Measurements from ENCODE around the gene ZMYND12. TPM values are rescaled to one million over a fixed set of nuclear protein-coding genes. Genes with fewer than 3 reads are reported as not detected.
"Not testable (repeated sequence)": the region's sequence is repeated elsewhere in the genome, so short reads cannot be mapped to it uniquely, and the experiment has no call there.

The ZMYND12 gene
- total RNA-seq, 1 donor, result 3.3 TPM

GRCh38 chr1:42477775-42478174 lies 22.0 kb upstream of the ZMYND12 start:
- Histone ChIP-seq H3K27me3 (ENCODE audit: insufficient read depth, low read length) (no peaks in the 10 kb centered on the region), H3K79me2 (ENCODE audit: insufficient read depth, low read length) (no peaks in the 10 kb centered on the region), H3K4me1 (ENCODE audit: insufficient read depth, low read length) (no peaks in the 10 kb centered on the region), H3K9me3 (ENCODE audit: low read depth, low read length) (no peaks in the 10 kb centered on the region), H3K4me2 (ENCODE audit: insufficient read depth, low read length) (no peak overlapping the region), H2AFZ (ENCODE audit: low read length) (no peak overlapping the region), H3K27ac (ENCODE audit: low read depth, low read length) (no peak overlapping the region), H3K4me3 (ENCODE audit: insufficient read depth, low read length) (no peak overlapping the region), H3K36me3 (ENCODE audit: insufficient read depth, low read length) (no peaks in the 10 kb centered on the region), H4K20me1 (ENCODE audit: insufficient read depth, low read length) (no peaks in the 10 kb centered on the region)
- DNase-seq (ENCODE audit: insufficient read length, low spot score, missing footprints), result no peak
- no peak for TF ChIP-seq CTCF (IDR thresholded peaks at IDR 0.05; ENCODE audit: extremely low read depth, low read depth, low read length)

- H4K20me1 ChIP-seq (ENCODE audit: insufficient read depth, low read length); H3K9me3 ChIP-seq (ENCODE audit: low read depth, low read length); H3K4me1 ChIP-seq (ENCODE audit: insufficient read depth, low read length); H2AFZ ChIP-seq (ENCODE audit: low read length); H3K36me3 ChIP-seq (ENCODE audit: insufficient read depth, low read length); DNase-seq (ENCODE audit: insufficient read length, low spot score, missing footprints); H3K27ac ChIP-seq (ENCODE audit: low read depth, low read length); H3K4me3 ChIP-seq (ENCODE audit: insufficient read depth, low read length); H3K79me2 ChIP-seq (ENCODE audit: insufficient read depth, low read length); H3K4me2 ChIP-seq (ENCODE audit: insufficient read depth, low read length); H3K27me3 ChIP-seq (ENCODE audit: insufficient read depth, low read length): not testable (repeated sequence)
Measured at GRCh38 chr1:42477354-42477753, 21.5 kb upstream of the ZMYND12 start.

GRCh38 chr1:42476605-42477004 lies 20.8 kb upstream of the ZMYND12 start:
- Histone ChIP-seq H3K9me3 (ENCODE audit: low read depth, low read length) (no peaks in the 10 kb centered on the region), H3K36me3 (ENCODE audit: insufficient read depth, low read length) (no peaks in the 10 kb centered on the region), H3K27me3 (ENCODE audit: insufficient read depth, low read length) (no peaks in the 10 kb centered on the region), H2AFZ (ENCODE audit: low read length) (no peak overlapping the region), H3K4me2 (ENCODE audit: insufficient read depth, low read length) (no peak overlapping the region), H3K27ac (ENCODE audit: low read depth, low read length) (no peak overlapping the region), H4K20me1 (ENCODE audit: insufficient read depth, low read length) (no peaks in the 10 kb centered on the region), H3K4me3 (ENCODE audit: insufficient read depth, low read length) (no peak overlapping the region), H3K79me2 (ENCODE audit: insufficient read depth, low read length) (no peaks in the 10 kb centered on the region), H3K4me1 (ENCODE audit: insufficient read depth, low read length) (no peaks in the 10 kb centered on the region)
- DNase-seq (ENCODE audit: insufficient read length, low spot score, missing footprints), result no peak
- no peak for TF ChIP-seq CTCF (IDR thresholded peaks at IDR 0.05; ENCODE audit: extremely low read depth, low read depth, low read length)

- no peak overlapping the region for H3K27ac ChIP-seq (ENCODE audit: low read depth, low read length)
- no peak for DNase-seq (ENCODE audit: insufficient read length, low spot score, missing footprints)
- H3K36me3 ChIP-seq (ENCODE audit: insufficient read depth, low read length), result no peaks in the 10 kb centered on the region
- H3K9me3 ChIP-seq (ENCODE audit: low read depth, low read length), result no peaks in the 10 kb centered on the region
- no peaks in the 10 kb centered on the region for H3K4me1 ChIP-seq (ENCODE audit: insufficient read depth, low read length)
- TF ChIP-seq CTCF (IDR thresholded peaks at IDR 0.05; ENCODE audit: extremely low read depth, low read depth, low read length), result no peak
- H3K79me2 ChIP-seq (ENCODE audit: insufficient read depth, low read length), result no peaks in the 10 kb centered on the region
- no peak overlapping the region for H3K4me2 ChIP-seq (ENCODE audit: insufficient read depth, low read length)
- no peaks in the 10 kb centered on the region for H3K27me3 ChIP-seq (ENCODE audit: insufficient read depth, low read length)
- H3K4me3 ChIP-seq (ENCODE audit: insufficient read depth, low read length), result no peak overlapping the region
- no peaks in the 10 kb centered on the region for H4K20me1 ChIP-seq (ENCODE audit: insufficient read depth, low read length)
- H2AFZ ChIP-seq (ENCODE audit: low read length), result no peak overlapping the region
Measured at GRCh38 chr1:42469727-42470126, 13.9 kb upstream of the ZMYND12 start.
